IMR-90 (cell line): ENCODE data around the gene ZFP92. TPM values are rescaled to one million over a fixed set of nuclear protein-coding genes. Genes with fewer than 3 reads are reported as not detected.

Source experiments
- ATAC-seq: fragments of 200-7000 bp; cut with Tn5 transposase; 2 replicates; pipeline ENCODE4 v1.9.1; 2020; ENCODE audit warnings: low read depth, mild to moderate bottlenecking, moderate library complexity
- BruUV-seq: library from RNA; stranded (reverse); fragments of 400-500 nt; replicated peaks from 2 replicates; lab custom pipeline; 2021; lab: Mats Ljungman, UMichigan
- CTCF ChIA-PET: fragments of 300-600 bp; formaldehyde crosslinking; extraction: SDS; loops from one replicate; lab custom pipeline; 2021; ENCODE audit warnings: antibody characterized with exemption; lab: Yijun Ruan, JAX
- POLR2A ChIA-PET: fragments of 300-600 bp; sonication (Branson Sonifier 250); formaldehyde crosslinking; loops from one replicate; lab custom pipeline; 2022; ENCODE audit warnings: antibody characterized with exemption; ENCODE audit not compliant: unreplicated experiment; lab: Charles Lee
- DNase-seq: peaks from one replicate; pipeline ENCODE4 v3.0.0; 2013
- H2AFZ ChIP-seq: replicated peaks from 2 replicates; pipeline ENCODE3; 2013; ENCODE audit warnings: low read length, mild to moderate bottlenecking; ENCODE audit not compliant: poor library complexity
- H2AK5ac ChIP-seq: 2 replicates; pipeline ENCODE4 v1.6.1; 2013; ENCODE audit warnings: low read depth, low read length, inconsistent platforms
- H2AK9ac ChIP-seq: replicated peaks from 2 replicates; pipeline ENCODE3; 2013; ENCODE audit warnings: mild to moderate bottlenecking, low read depth, low read length, moderate library complexity; ENCODE audit not compliant: poor library complexity
- H2BK120ac ChIP-seq: 2 replicates; pipeline ENCODE4 v1.6.1; 2013; ENCODE audit warnings: low read depth, low read length, inconsistent platforms
- H2BK15ac ChIP-seq: 3 replicates; pipeline ENCODE4 v1.6.1; 2013; ENCODE audit warnings: low read depth, low read length, inconsistent platforms
- H2BK20ac ChIP-seq: 2 replicates; pipeline ENCODE4 v1.6.1; 2013; ENCODE audit warnings: low read depth, mild to moderate bottlenecking, inconsistent platforms, low read length, moderate library complexity
- H2BK5ac ChIP-seq: 2 replicates; pipeline ENCODE4 v1.6.1; 2013; ENCODE audit warnings: mild to moderate bottlenecking, low read depth, low read length, inconsistent platforms; ENCODE audit not compliant: poor library complexity, severe bottlenecking
- H3K14ac ChIP-seq: replicated peaks from 2 replicates; pipeline ENCODE4 v1.6.1; 2013; ENCODE audit warnings: low read depth, low read length, inconsistent platforms
- H3K18ac ChIP-seq: 2 replicates; pipeline ENCODE4 v1.6.1; 2013; ENCODE audit warnings: low read depth, low read length, control low read depth
- H3K23ac ChIP-seq: 2 replicates; pipeline ENCODE4 v1.6.1; 2013; ENCODE audit warnings: low read depth, low read length, inconsistent platforms
- H3K27ac ChIP-seq: 2 replicates; pipeline ENCODE4 v1.5.1; 2013; ENCODE audit warnings: mild to moderate bottlenecking, control low read depth, low read length; ENCODE audit not compliant: insufficient read depth
- H3K27me3 ChIP-seq: 2 replicates; pipeline ENCODE4 v1.6.1; 2013; ENCODE audit warnings: low read length; ENCODE audit not compliant: control insufficient read depth, insufficient read depth
- H3K36me3 ChIP-seq: 2 replicates; pipeline ENCODE4 v1.6.1; 2013; ENCODE audit warnings: low read length, mixed read lengths; ENCODE audit not compliant: control insufficient read depth, insufficient read depth
- H3K4ac ChIP-seq: 2 replicates; pipeline ENCODE4 v1.6.1; 2013; ENCODE audit warnings: low read depth, low read length, inconsistent platforms
- H3K4me1 ChIP-seq: 2 replicates; pipeline ENCODE4 v1.6.1; 2013; ENCODE audit warnings: low read length, mixed read lengths; ENCODE audit not compliant: control insufficient read depth, insufficient read depth
- H3K4me2 ChIP-seq: 2 replicates; pipeline ENCODE4 v1.6.1; 2013; ENCODE audit warnings: low read depth, mild to moderate bottlenecking, control low read depth, low read length, moderate library complexity
- H3K4me3 ChIP-seq: 2 replicates; pipeline ENCODE4 v1.5.1; 2013; ENCODE audit warnings: low read depth, mild to moderate bottlenecking, control low read depth, low read length, moderate library complexity; ENCODE audit not compliant: insufficient read depth
- H3K56ac ChIP-seq: 2 replicates; pipeline ENCODE4 v1.6.1; 2013; ENCODE audit warnings: low read length, inconsistent platforms; ENCODE audit not compliant: insufficient read depth; ENCODE audit errors: extremely low read depth
- H3K79me1 ChIP-seq, 2 experiments: 2 replicates each; pipeline ENCODE4 v1.6.1; 2013; ENCODE audit warnings: low read length in 2 of 2, inconsistent platforms in 1 of 2, low read depth in 1 of 2
- H3K9ac ChIP-seq: 2 replicates; pipeline ENCODE4 v1.6.1; 2013; ENCODE audit warnings: low read depth, low read length, control low read depth
- H3K9me1 ChIP-seq: 2 replicates; pipeline ENCODE4 v1.6.1; 2013; ENCODE audit warnings: low read length, inconsistent platforms; ENCODE audit not compliant: insufficient read depth
- H3K9me3 ChIP-seq: 2 replicates; pipeline ENCODE4 v1.6.1; 2013; ENCODE audit warnings: low read length; ENCODE audit not compliant: control insufficient read depth, insufficient read depth
- H4K20me1 ChIP-seq: 2 replicates; pipeline ENCODE4 v1.6.1; 2013; ENCODE audit warnings: low read length, inconsistent platforms; ENCODE audit not compliant: insufficient read depth
- H4K5ac ChIP-seq: 2 replicates; pipeline ENCODE4 v1.6.1; 2013; ENCODE audit warnings: mild to moderate bottlenecking, low read depth, low read length, control low read depth
- H4K8ac ChIP-seq, 2 experiments: 2 replicates each; pipeline ENCODE4 v1.6.1; 2013; ENCODE audit warnings: low read depth in 2 of 2, low read length in 2 of 2, control low read depth in 1 of 2, inconsistent platforms in 1 of 2
- H4K91ac ChIP-seq: 2 replicates; pipeline ENCODE4 v1.6.1; 2013; ENCODE audit warnings: low read depth, low read length, inconsistent platforms; ENCODE audit not compliant: insufficient read depth
- NFE2L2 ChIP-seq: fragments of 150-350 bp; IDR thresholded peaks from 2 replicates; pipeline ENCODE4 v1.6.1; 2016; ENCODE audit warnings: low read depth, mild to moderate bottlenecking, low read length
- RAD21 ChIP-seq: IDR thresholded peaks from 2 replicates; pipeline ENCODE4 v1.6.1; 2012; ENCODE audit warnings: low read length, improper control_type of control experiment
- WGBS, 2 experiments: methylation state at CpG; one replicate each; pipeline versions ENCODE4 v1.1.5 to v1.1.7; 2013; ENCODE audit warnings: missing lambda C conversion rate in 2 of 2; ENCODE audit not compliant: insufficient read length in 1 of 2; ENCODE audit errors: extremely low coverage in 2 of 2; 5-methylcytosine and 5-hydroxymethylcytosine counted together
- dilution Hi-C: fragments of 300-500 bp; cut with HindIII; formaldehyde crosslinking; loops from one replicate; pipeline ENCODE4 v1.14.3; 2018; ENCODE audit warnings: low sequenced_read_pairs; ENCODE audit not compliant: unreplicated experiment
- in situ Hi-C: fragments of 300-500 bp; cut with MboI; formaldehyde crosslinking; loops from 3 replicates; pipeline ENCODE4 v1.14.3; 2019; ENCODE audit warnings: low sequenced_read_pairs, inconsistent platforms, mixed read lengths
- intact Hi-C: fragments of 100-400 bp; cut with micrococcal nuclease; formaldehyde crosslinking; loops from 2 replicates; pipeline ENCODE4 v1.10.0; 2022
- polyA plus RNA-seq, 3 experiments: library from polyadenylated mRNA; depleted of rRNA; stranded (reverse); fragments of >200 nt; gene quantifications; 2 replicates each; pipeline ENCODE4 v1.2.3, GENCODE V29; 2012; ENCODE audit warnings: low replicate concordance in 1 of 3
- total RNA-seq: library from RNA; depleted of rRNA; stranded (reverse); fragments of >200 nt; gene quantifications from 2 replicates; pipeline ENCODE4 v1.2.3, GENCODE V29; 2012
- TF ChIP-seq, protein P1 (sequence below): conservative IDR thresholded peaks from 2 replicates; pipeline ENCODE4 v1.5.1; 2012; ENCODE audit warnings: mild to moderate bottlenecking, low read depth, low read length, improper control_type of control experiment

Gene ZFP92
- total and polyA plus RNA-seq, 2 of the 4 experiments (the other 2 are of a cell fraction) = under 0.01 to 0.03 TPM

- no TSS peak for BruUV-seq
- Histone ChIP-seq H3K4ac (no peak overlapping the region), H3K9me3 (peaks cover 9% of the 10 kb centered on the region), H4K20me1 (no peaks in the 10 kb centered on the region), H3K79me1 (no peaks in the 10 kb centered on the region), H2AFZ (no peak overlapping the region), H2BK20ac (no peak overlapping the region), H3K4me2 (no peak overlapping the region), H2AK5ac (no peak overlapping the region), H2BK5ac (no peak overlapping the region), H3K14ac (no peak overlapping the region), H3K9me1 (no peaks in the 10 kb centered on the region), H2BK120ac (no peak overlapping the region), H3K27ac (no peak overlapping the region), H3K18ac (no peak overlapping the region), H3K9ac (no peak overlapping the region), H3K36me3 (no peaks in the 10 kb centered on the region), H2BK15ac (no peak overlapping the region), H4K8ac (no peak overlapping the region), H3K4me3 (no peak overlapping the region), H3K27me3 (peaks cover 10% of the 10 kb centered on the region), H2AK9ac (no peak overlapping the region), H3K23ac (no peak overlapping the region), H4K5ac (no peak overlapping the region), H4K91ac (no peak overlapping the region), H3K56ac (no peak overlapping the region), H3K4me1 (no peaks in the 10 kb centered on the region)
- 0 out of 2 replicates have a peak, but pooled peaks have one; percentile 40 for ATAC-seq
- DNase-seq = peak; percentile 7
- intact Hi-C loops = loop anchor here (1.0 kb wide), 1 partner anchor 406 kb away; no protein-coding TSS in a partner anchor
- POLR2A ChIA-PET = no interaction called here
- in situ Hi-C loops = no loop called here
- TF ChIP-seq, protein P1, sequence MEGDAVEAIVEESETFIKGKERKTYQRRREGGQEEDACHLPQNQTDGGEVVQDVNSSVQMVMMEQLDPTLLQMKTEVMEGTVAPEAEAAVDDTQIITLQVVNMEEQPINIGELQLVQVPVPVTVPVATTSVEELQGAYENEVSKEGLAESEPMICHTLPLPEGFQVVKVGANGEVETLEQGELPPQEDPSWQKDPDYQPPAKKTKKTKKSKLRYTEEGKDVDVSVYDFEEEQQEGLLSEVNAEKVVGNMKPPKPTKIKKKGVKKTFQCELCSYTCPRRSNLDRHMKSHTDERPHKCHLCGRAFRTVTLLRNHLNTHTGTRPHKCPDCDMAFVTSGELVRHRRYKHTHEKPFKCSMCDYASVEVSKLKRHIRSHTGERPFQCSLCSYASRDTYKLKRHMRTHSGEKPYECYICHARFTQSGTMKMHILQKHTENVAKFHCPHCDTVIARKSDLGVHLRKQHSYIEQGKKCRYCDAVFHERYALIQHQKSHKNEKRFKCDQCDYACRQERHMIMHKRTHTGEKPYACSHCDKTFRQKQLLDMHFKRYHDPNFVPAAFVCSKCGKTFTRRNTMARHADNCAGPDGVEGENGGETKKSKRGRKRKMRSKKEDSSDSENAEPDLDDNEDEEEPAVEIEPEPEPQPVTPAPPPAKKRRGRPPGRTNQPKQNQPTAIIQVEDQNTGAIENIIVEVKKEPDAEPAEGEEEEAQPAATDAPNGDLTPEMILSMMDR = no peak
- no peak for TF ChIP-seq NFE2L2
- TF ChIP-seq RAD21 = peak; percentile 25
- CTCF ChIA-PET = interaction anchor here (1.2 kb wide), 1 partner anchor 14 kb away, joined by 4 read pairs; no protein-coding TSS in a partner anchor
- dilution Hi-C loops = no loop called here
- 39% methylated on average over 3 of the region's 8 CpGs; no CpG with 5 or more reads in 1 of the 2 experiments for WGBS, 2 experiments
Observed at GRCh38 chrX:153438532-153438931, 27.3 kb downstream of the ZFP92 start.
